H1 (cell line): ENCODE data around the gene GADL1. TPM values are rescaled to one million over a fixed set of nuclear protein-coding genes. Genes with fewer than 3 reads are reported as not detected.

Experiments used
- CTCF ChIA-PET: fragments of 300-600 bp; sonication (Branson Sonifier 250); formaldehyde crosslinking; loops from one replicate; lab custom pipeline; 2021; ENCODE audit not compliant: partially characterized antibody; lab: Charles Lee
- POLR2A ChIA-PET: fragments of 300-600 bp; sonication (Branson Sonifier 250); formaldehyde crosslinking; loops from one replicate; lab custom pipeline; 2021; ENCODE audit warnings: inconsistent platforms; ENCODE audit not compliant: partially characterized antibody; lab: Charles Lee
- DNase-seq, 2 experiments: peaks; one replicate each; pipeline versions ENCODE4 v3.0.0 to v3.0.0-alpha.2; 2010 to 2022; ENCODE audit warnings: low spot score in 2 of 2, low read depth in 1 of 2, mixed read lengths in 1 of 2
- FAIRE-seq: peaks from 2 replicates; lab custom pipeline; 2011; peaks lifted over from hg19 to GRCh38; lab: Jason Lieb, UNC
- H2AFZ ChIP-seq: 2 replicates; pipeline ENCODE4 v1.8.1; 2012; ENCODE audit warnings: low read length, inconsistent platforms
- H2AK5ac ChIP-seq: 2 replicates; pipeline ENCODE4 v1.6.1; 2013; ENCODE audit warnings: low read depth, low read length
- H2BK120ac ChIP-seq: replicated peaks from 2 replicates; pipeline ENCODE3; 2013; ENCODE audit warnings: low read depth, low read length, inconsistent platforms
- H2BK12ac ChIP-seq: 2 replicates; pipeline ENCODE4 v1.6.1; 2013; ENCODE audit warnings: low read depth, low read length
- H2BK15ac ChIP-seq: 2 replicates; pipeline ENCODE4 v1.6.1; 2013; ENCODE audit warnings: low read length
- H2BK20ac ChIP-seq: 2 replicates; pipeline ENCODE4 v1.6.1; 2013; ENCODE audit warnings: low read length
- H2BK5ac ChIP-seq: 2 replicates; pipeline ENCODE4 v1.6.1; 2013; ENCODE audit warnings: low read depth, low read length
- H3K14ac ChIP-seq: 2 replicates; pipeline ENCODE4 v1.6.1; 2013; ENCODE audit warnings: inconsistent platforms; ENCODE audit not compliant: insufficient read length
- H3K18ac ChIP-seq: 2 replicates; pipeline ENCODE4 v1.6.1; 2013; ENCODE audit warnings: low read length; ENCODE audit errors: extremely low read depth
- H3K23ac ChIP-seq: 2 replicates; pipeline ENCODE4 v1.6.1; 2013; ENCODE audit warnings: inconsistent platforms; ENCODE audit not compliant: insufficient read length
- H3K23me2 ChIP-seq: 2 replicates; pipeline ENCODE4 v1.6.1; 2013; ENCODE audit warnings: low read depth, low read length
- H3K27ac ChIP-seq: 2 replicates; pipeline ENCODE4 v1.6.1; 2011; ENCODE audit warnings: low read depth, low read length, inconsistent platforms
- H3K27me3 ChIP-seq, 4 experiments: replicated peaks in 1 of 4; 1 replicate in 1 of 4; 2 replicates in 3 of 4; pipeline versions ENCODE4 v1.6.1 to v1.8.1; 2011 to 2013; ENCODE audit warnings: low read length in 3 of 4, mild to moderate bottlenecking in 3 of 4, inconsistent platforms in 2 of 4, mixed read lengths in 2 of 4, moderate library complexity in 1 of 4; ENCODE audit not compliant: control insufficient read depth in 3 of 4, insufficient read depth in 3 of 4; ENCODE audit errors: extremely low read depth in 1 of 4
- H3K36me3 ChIP-seq, 4 experiments: 2 replicates each; pipeline versions ENCODE4 v1.6.1 to v1.8.1; 2011 to 2013; ENCODE audit warnings: mild to moderate bottlenecking in 4 of 4, low read length in 3 of 4, moderate library complexity in 2 of 4, control low read depth in 1 of 4, inconsistent platforms in 1 of 4; ENCODE audit not compliant: insufficient read depth in 4 of 4, control insufficient read depth in 2 of 4
- H3K4ac ChIP-seq: replicated peaks from 2 replicates; pipeline ENCODE3; 2013; ENCODE audit warnings: low read length, low read depth, mixed read lengths, inconsistent platforms; ENCODE audit not compliant: insufficient read length
- H3K4me1 ChIP-seq, 4 experiments: replicated peaks in 1 of 4; 1 replicate in 1 of 4; 2 replicates in 3 of 4; pipeline versions ENCODE4 v1.6.1 to v1.8.1; 2011 to 2013; ENCODE audit warnings: low read length in 3 of 4, inconsistent platforms in 2 of 4, mixed read lengths in 1 of 4; ENCODE audit not compliant: insufficient read depth in 4 of 4, control insufficient read depth in 3 of 4
- H3K4me2 ChIP-seq, 2 experiments: 2 replicates each; pipeline versions ENCODE4 v1.6.1 to v1.8.1; 2011 to 2013; ENCODE audit warnings: low read depth in 2 of 2, low read length in 2 of 2, control low read depth in 1 of 2, inconsistent platforms in 1 of 2, mild to moderate bottlenecking in 1 of 2; ENCODE audit not compliant: insufficient read depth in 1 of 2
- H3K4me3 ChIP-seq, 4 experiments: fragments of 200-600, 300-600 bp in 1 of 4; sonication (generic), shearing (Covaris generic), sonication (Bioruptor Twin) in 1 of 4; 2 replicates each; pipeline versions ENCODE4 v1.5.1 to v1.8.1; 2011 to 2016; ENCODE audit warnings: low read length in 4 of 4, low read depth in 3 of 4, control low read depth in 2 of 4, inconsistent platforms in 2 of 4, mild to moderate bottlenecking in 2 of 4, mixed read lengths in 1 of 4, moderate library complexity in 1 of 4; ENCODE audit not compliant: insufficient read depth in 2 of 4; ENCODE audit errors: extremely low read depth in 1 of 4
- H3K56ac ChIP-seq: replicated peaks from 2 replicates; pipeline ENCODE3; 2013; ENCODE audit warnings: low read depth, mild to moderate bottlenecking, mixed read lengths, low read length, inconsistent platforms; ENCODE audit not compliant: insufficient read length
- H3K79me1 ChIP-seq: 2 replicates; pipeline ENCODE4 v1.6.1; 2013; ENCODE audit warnings: low read depth, low read length, control low read depth
- H3K79me2 ChIP-seq, 2 experiments: 2 replicates each; pipeline versions ENCODE4 v1.6.1 to v1.8.1; 2012 to 2013; ENCODE audit warnings: low read length in 2 of 2, mild to moderate bottlenecking in 2 of 2, inconsistent platforms in 1 of 2; ENCODE audit not compliant: insufficient read depth in 2 of 2, control insufficient read depth in 1 of 2
- H3K9ac ChIP-seq, 4 experiments: replicated peaks in 1 of 4; 1 replicate in 1 of 4; 2 replicates in 3 of 4; pipeline versions ENCODE4 v1.6.1 to v1.8.1; 2011 to 2013; ENCODE audit warnings: low read depth in 3 of 4, low read length in 3 of 4, control low read depth in 2 of 4, mild to moderate bottlenecking in 2 of 4, moderate library complexity in 2 of 4, inconsistent platforms in 1 of 4; ENCODE audit errors: extremely low read depth in 1 of 4
- H3K9me3 ChIP-seq, 2 experiments: 2 replicates each; pipeline versions ENCODE4 v1.6.1 to v1.8.1; 2012 to 2013; ENCODE audit warnings: mild to moderate bottlenecking in 2 of 2, moderate library complexity in 2 of 2, control low read depth in 1 of 2, inconsistent platforms in 1 of 2, low read depth in 1 of 2, low read length in 1 of 2, mixed read lengths in 1 of 2; ENCODE audit not compliant: insufficient read depth in 2 of 2
- H4K20me1 ChIP-seq, 2 experiments: replicated peaks in 1 of 2; 2 replicates each; pipeline versions ENCODE3 to v1.8.1; 2011 to 2013; ENCODE audit warnings: inconsistent platforms in 2 of 2, low read length in 2 of 2, mild to moderate bottlenecking in 1 of 2; ENCODE audit not compliant: insufficient read depth in 2 of 2, control insufficient read depth in 1 of 2
- H4K5ac ChIP-seq: 2 replicates; pipeline ENCODE4 v1.6.1; 2013; ENCODE audit warnings: low read length, low read depth, mixed read lengths, inconsistent platforms; ENCODE audit not compliant: insufficient read length
- H4K8ac ChIP-seq: 2 replicates; pipeline ENCODE4 v1.8.0; 2013; ENCODE audit warnings: mild to moderate bottlenecking, moderate library complexity, low read length, inconsistent platforms; ENCODE audit not compliant: insufficient read depth; ENCODE audit errors: extremely low read depth
- H4K91ac ChIP-seq: replicated peaks from 2 replicates; pipeline ENCODE3; 2013; ENCODE audit warnings: low read length, mixed read lengths, inconsistent platforms; ENCODE audit not compliant: insufficient read length
- ASH2L ChIP-seq: fragments of 200-600, 300-600 bp; sonication (generic); IDR thresholded peaks from one replicate; pipeline ENCODE4 v1.7.1; 2017; ENCODE audit warnings: low read length
- ATF2 ChIP-seq: IDR thresholded peaks from 2 replicates; pipeline ENCODE4 v1.6.1; 2012; ENCODE audit warnings: low read length, inconsistent platforms
- CHD2 ChIP-seq: IDR thresholded peaks from 2 replicates; pipeline ENCODE4 v1.6.1; 2012; ENCODE audit warnings: low read length, improper control_type of control experiment
- EP300 ChIP-seq, 2 experiments: IDR thresholded peaks; 1 replicate in 1 of 2; 2 replicates in 1 of 2; pipeline ENCODE4 v1.6.1; 2011 to 2012; ENCODE audit warnings: low read depth in 2 of 2, low read length in 2 of 2, mild to moderate bottlenecking in 2 of 2, borderline replicate concordance in 1 of 2, inconsistent platforms in 1 of 2, moderate library complexity in 1 of 2
- GABPA ChIP-seq: IDR thresholded peaks from 2 replicates; pipeline ENCODE4 v1.6.1; 2011; ENCODE audit warnings: mild to moderate bottlenecking, low read length, moderate library complexity, borderline replicate concordance; ENCODE audit not compliant: insufficient read depth
- GTF2F1 ChIP-seq: IDR thresholded peaks from 2 replicates; pipeline ENCODE4 v1.6.1; 2012; ENCODE audit warnings: low read depth, low read length, improper control_type of control experiment, borderline replicate concordance
- JUND ChIP-seq: IDR thresholded peaks from 2 replicates; pipeline ENCODE4 v1.6.1; 2011; ENCODE audit warnings: mild to moderate bottlenecking, improper control_type of control experiment, low read length
- USF2 ChIP-seq: IDR thresholded peaks from 2 replicates; pipeline ENCODE4 v1.6.1; 2011; ENCODE audit warnings: low read length, improper control_type of control experiment
- WGBS, 2 experiments: shearing (Covaris generic) in 1 of 2; methylation state at CpG; one replicate each; pipeline versions ENCODE4 v1.1.6 to v1.1.7; 2013 to 2015; ENCODE audit warnings: low lambda C conversion rate in 2 of 2, mixed read lengths in 2 of 2, inconsistent platforms in 1 of 2, low coverage in 1 of 2, missing lambda C conversion rate in 1 of 2; ENCODE audit not compliant: insufficient replicate concordance in 2 of 2, insufficient coverage in 1 of 2, insufficient read length in 1 of 2; ENCODE audit errors: extremely low coverage in 1 of 2, missing lambda C conversion rate in 1 of 2; 5-methylcytosine and 5-hydroxymethylcytosine counted together
- polyA plus RNA-seq, 7 experiments: library from polyadenylated mRNA; depleted of rRNA in 3 of 7; stranded (reverse) in 5 of 7; unstranded in 2 of 7; fragments of >200 nt in 5 of 7; fragments of 200-250 nt in 2 of 7; gene quantifications; 1 replicate in 5 of 7; 2 replicates in 1 of 7; 4 replicates in 1 of 7; pipeline versions ENCODE4 v1.2.1 to v1.2.3, GENCODE V29; 2011 to 2013; ENCODE audit warnings: missing spikeins in 2 of 7, mixed read lengths in 2 of 7
- total RNA-seq: library from RNA; stranded (reverse); fragmentation: NEBNext Ultra II Directional; extraction: Animal tissue kit (Norgen Biotek cat#: 25700); gene quantifications from 2 replicates; pipeline ENCODE4 v1.2.1, GENCODE V29; 2021

The GADL1 gene
- total and polyA plus RNA-seq, 2 of the 8 experiments (the other 6 are each of a cell fraction or from before 2014, with no cell fraction given), result 0.03 to 0.30 TPM

GRCh38 chr3:30704931-30705890 lies 189.2 kb downstream of the GADL1 start:
- H3K9me3 ChIP-seq, result peaks cover 20 to 29% of the 10 kb centered on the region in 2 experiments
- H3K4ac ChIP-seq, result no peak overlapping the region
- ChIA-PET POLR2A (no interaction called here), CTCF (interaction anchor here (1.1 to 2.7 kb wide), 3 partner anchors 11 to 442 kb away, joined by 3 to 14 read pairs (median 4); no protein-coding TSS in a partner anchor)
- no peak overlapping the region for H3K4me3 ChIP-seq
- no peak overlapping the region for H2BK12ac ChIP-seq
- no peak overlapping the region for H3K56ac ChIP-seq
- no peak overlapping the region for H2AK5ac ChIP-seq
- H3K18ac ChIP-seq, result no peak overlapping the region; the same call in 1 of the 2 replicates
- no peak overlapping the region for H2BK120ac ChIP-seq
- no peaks in the 10 kb centered on the region for H3K79me1 ChIP-seq
- H3K27ac ChIP-seq, result no peak overlapping the region
- H4K91ac ChIP-seq, result no peak overlapping the region
- H4K5ac ChIP-seq, result no peak overlapping the region
- no peak overlapping the region for H3K9ac ChIP-seq
- no peaks in the 10 kb centered on the region for H4K20me1 ChIP-seq
- H3K4me1 ChIP-seq, result peaks cover 0 to 6% (median 4%) of the 10 kb centered on the region in 4 experiments; a peak in 2 of 7 replicates
- 86% methylated on average over 9 of the region's 9 CpGs; no CpG with 5 or more reads in 1 of the 2 experiments for WGBS, 2 experiments
- H3K4me2 ChIP-seq, result no peak overlapping the region; a peak in 1 of 4 replicates
- no peak for DNase-seq
- no peaks in the 10 kb centered on the region for H3K79me2 ChIP-seq
- no peak overlapping the region for H2BK5ac ChIP-seq
- no peak overlapping the region for H2BK15ac ChIP-seq
- no peak overlapping the region for H2BK20ac ChIP-seq
- H4K8ac ChIP-seq, result no peak overlapping the region
- peaks cover 0 to 14% (median 5%) of the 10 kb centered on the region in 4 experiments; a peak in 3 of 8 replicates for H3K36me3 ChIP-seq
- H2AFZ ChIP-seq, result no peak overlapping the region
- no peaks in the 10 kb centered on the region for H3K23me2 ChIP-seq
- FAIRE-seq, result no peak
- no peak overlapping the region for H3K23ac ChIP-seq
- no peak overlapping the region for H3K14ac ChIP-seq
- H3K27me3 ChIP-seq, result no peaks in the 10 kb centered on the region
- TF ChIP-seq ATF2 (no peak), GTF2F1 (no peak), EP300 (IDR thresholded peaks at IDR 0.05; ENCODE audit: borderline replicate concordance in 1 of 2, low read depth in 2 of 2, low read length in 2 of 2) (no peak), GABPA (no peak), CHD2 (no peak), ASH2L (no peak), USF2 (no peak), JUND (no peak)
